Natural killer cell (primary cell): ENCODE measurements around the gene VPS4B. TPM values are rescaled to one million over a fixed set of nuclear protein-coding genes. Genes with fewer than 3 reads are reported as not detected.

Experiments used
- ATAC-seq, 3 donors: fragments of 150-1000 bp in 2 of 3; fragments of 200-7000 bp in 1 of 3; cut with Tn5 transposase; 1 replicate in 1 of 3; 2 replicates in 2 of 3; pipeline ENCODE4 v1.10.0; 2021; ENCODE audit warnings: mild to moderate bottlenecking in 2 of 3, moderate library complexity in 2 of 3
- DNase-seq, 2 donors: peaks; one replicate each; pipeline versions ENCODE4 v3.0.0 to v3.0.0-alpha.2; 2013 to 2021; ENCODE audit warnings: mixed read lengths in 1 of 2
- H3K27ac ChIP-seq: one replicate; pipeline ENCODE4 v1.5.1; 2013; ENCODE audit warnings: mild to moderate bottlenecking, low read length
- H3K27me3 ChIP-seq: one replicate; pipeline ENCODE4 v1.6.1; 2013; ENCODE audit warnings: low read length; ENCODE audit not compliant: control insufficient read depth, insufficient read depth
- H3K36me3 ChIP-seq: one replicate; pipeline ENCODE4 v1.6.1; 2013; ENCODE audit warnings: low read length; ENCODE audit not compliant: control insufficient read depth, insufficient read depth
- H3K4me1 ChIP-seq: one replicate; pipeline ENCODE4 v1.6.1; 2013; ENCODE audit warnings: low read length; ENCODE audit not compliant: control insufficient read depth, insufficient read depth
- H3K4me3 ChIP-seq: one replicate; pipeline ENCODE4 v1.5.1; 2013; ENCODE audit warnings: low read length
- H3K9me3 ChIP-seq: one replicate; pipeline ENCODE4 v1.6.1; 2013; ENCODE audit warnings: low read length; ENCODE audit not compliant: control insufficient read depth, insufficient read depth
- H3K27ac Mint-ChIP-seq, 2 donors: one replicate each; pipeline ENCODE4 v1.8.0; 2022; ENCODE audit warnings: mild to moderate bottlenecking in 2 of 2, mixed read lengths in 2 of 2, moderate library complexity in 1 of 2
- H3K27me3 Mint-ChIP-seq, 2 donors: one replicate each; pipeline ENCODE4 v1.8.0; 2022; ENCODE audit warnings: low read depth in 2 of 2, mixed read lengths in 2 of 2
- H3K36me3 Mint-ChIP-seq: one replicate; pipeline ENCODE4 v1.8.0; 2022; ENCODE audit warnings: mixed read lengths
- H3K4me1 Mint-ChIP-seq, 2 donors: one replicate each; pipeline ENCODE4 v1.8.0; 2022; ENCODE audit warnings: mixed read lengths in 2 of 2
- H3K4me3 Mint-ChIP-seq: one replicate; pipeline ENCODE4 v1.8.0; 2022; ENCODE audit warnings: mild to moderate bottlenecking, moderate library complexity, mixed read lengths
- H3K9me3 Mint-ChIP-seq, 2 donors: one replicate each; pipeline ENCODE4 v1.8.0; 2022; ENCODE audit warnings: mixed read lengths in 2 of 2
- WGBS: methylation state at CpG from one replicate; pipeline ENCODE4 v1.1.7; 2013; ENCODE audit warnings: missing lambda C conversion rate; ENCODE audit not compliant: insufficient coverage; 5-methylcytosine and 5-hydroxymethylcytosine counted together
- intact Hi-C: fragments of 100-400 bp; cut with micrococcal nuclease; formaldehyde crosslinking; loops from one replicate; pipeline ENCODE4 v1.14.2; 2022
- total RNA-seq, 4 donors: library from RNA; stranded (reverse); fragments of 120-200 nt in 1 of 4; gene quantifications; one replicate each; pipeline versions ENCODE4 v1.2.3 to v1.2.4, GENCODE V29; 2013 to 2022
- TF ChIP-seq, protein P1 (sequence below): fragments of 200-600 bp; IDR thresholded peaks from one replicate; pipeline ENCODE4 v1.8.0; 2022; ENCODE audit warnings: antibody characterized with exemption

VPS4B gene
- total RNA-seq: 100 to 1,000 TPM; 101 to 128 (median 107) TPM
- 89.1 TPM for total RNA-seq (2013)

DNA sequence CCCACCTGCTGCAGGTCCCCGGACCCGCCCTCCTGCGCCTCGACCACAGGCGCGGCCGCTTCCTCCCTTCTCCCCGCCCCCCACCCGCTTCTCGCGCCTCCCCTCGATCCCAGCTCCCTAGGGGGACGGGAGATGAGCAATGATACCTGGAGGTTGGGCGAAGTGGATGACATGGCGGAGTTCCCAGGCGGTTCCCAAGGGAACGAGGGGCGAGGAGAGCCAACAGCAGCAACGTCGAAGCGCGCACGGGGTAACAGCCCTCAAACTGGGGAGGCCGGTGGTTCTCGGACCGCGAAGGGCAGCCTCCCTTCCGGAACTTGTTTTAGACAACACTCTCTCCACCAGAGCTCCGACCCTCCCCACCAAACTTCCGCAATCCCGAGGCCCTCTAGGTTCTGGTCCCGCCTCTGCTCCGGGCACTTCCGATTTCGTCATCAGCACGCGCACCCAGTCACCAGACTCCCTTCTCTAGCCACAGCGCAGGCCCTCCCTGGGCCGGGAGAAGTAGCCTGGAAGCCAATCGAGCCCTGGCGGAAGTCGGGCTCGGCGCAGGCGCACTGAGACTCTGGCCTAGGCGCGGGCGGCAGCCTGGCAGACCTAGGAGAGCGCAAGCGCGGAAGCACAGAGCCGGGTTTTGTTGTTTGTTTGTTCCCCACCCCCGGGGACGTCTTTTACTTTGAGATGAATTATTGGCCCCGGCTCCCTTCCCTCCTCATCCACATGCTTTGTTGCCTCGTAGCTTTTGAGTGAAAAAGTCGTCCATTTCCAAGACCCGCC, at the start of gene VPS4B:
TSS of gene VPS4B (minus strand) at position 390 of the 777 bp plus-strand sequence. CDS start at position 173, 217 bp downstream.
- H3K4me1 Mint-ChIP-seq: peaks cover 19 to 28% of the 10 kb centered on the region in 2 donors
- DNase-seq (peak; percentile 100), ATAC-seq (peak; percentile 93 to 98 (median 94))
- H3K27me3 ChIP-seq: no peaks in the 10 kb centered on the region
- H3K36me3 Mint-ChIP-seq: no peaks in the 10 kb centered on the region
- H3K36me3 ChIP-seq: peaks cover 4% of the 10 kb centered on the region
- peak within 1 kb of the TSS; percentile 97 for H3K27ac Mint-ChIP-seq
- TF ChIP-seq, protein P1, sequence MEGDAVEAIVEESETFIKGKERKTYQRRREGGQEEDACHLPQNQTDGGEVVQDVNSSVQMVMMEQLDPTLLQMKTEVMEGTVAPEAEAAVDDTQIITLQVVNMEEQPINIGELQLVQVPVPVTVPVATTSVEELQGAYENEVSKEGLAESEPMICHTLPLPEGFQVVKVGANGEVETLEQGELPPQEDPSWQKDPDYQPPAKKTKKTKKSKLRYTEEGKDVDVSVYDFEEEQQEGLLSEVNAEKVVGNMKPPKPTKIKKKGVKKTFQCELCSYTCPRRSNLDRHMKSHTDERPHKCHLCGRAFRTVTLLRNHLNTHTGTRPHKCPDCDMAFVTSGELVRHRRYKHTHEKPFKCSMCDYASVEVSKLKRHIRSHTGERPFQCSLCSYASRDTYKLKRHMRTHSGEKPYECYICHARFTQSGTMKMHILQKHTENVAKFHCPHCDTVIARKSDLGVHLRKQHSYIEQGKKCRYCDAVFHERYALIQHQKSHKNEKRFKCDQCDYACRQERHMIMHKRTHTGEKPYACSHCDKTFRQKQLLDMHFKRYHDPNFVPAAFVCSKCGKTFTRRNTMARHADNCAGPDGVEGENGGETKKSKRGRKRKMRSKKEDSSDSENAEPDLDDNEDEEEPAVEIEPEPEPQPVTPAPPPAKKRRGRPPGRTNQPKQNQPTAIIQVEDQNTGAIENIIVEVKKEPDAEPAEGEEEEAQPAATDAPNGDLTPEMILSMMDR: no peak
- intact Hi-C loops: loop anchor here (1.0 to 5.0 kb wide), 6 partner anchors 55 to 900 kb away; partner anchors contain the start of genes KDSR, PHLPP1 and ZCCHC2
- peak within 1 kb of the TSS; percentile 96 for H3K4me3 ChIP-seq
- peak within 1 kb of the TSS; percentile 96 for H3K4me3 Mint-ChIP-seq
- H3K4me1 ChIP-seq: peaks cover 13% of the 10 kb centered on the region
- H3K9me3 ChIP-seq: no peaks in the 10 kb centered on the region
- WGBS: under 1% methylated on average over 54 of the region's 58 CpGs
- H3K27ac ChIP-seq: peak within 1 kb of the TSS; percentile 85
- H3K27me3 Mint-ChIP-seq: peaks cover 3 to 5% of the 10 kb centered on the region in 2 donors
- H3K9me3 Mint-ChIP-seq: peaks cover 0 to 2% of the 10 kb centered on the region in 2 donors

DNA sequence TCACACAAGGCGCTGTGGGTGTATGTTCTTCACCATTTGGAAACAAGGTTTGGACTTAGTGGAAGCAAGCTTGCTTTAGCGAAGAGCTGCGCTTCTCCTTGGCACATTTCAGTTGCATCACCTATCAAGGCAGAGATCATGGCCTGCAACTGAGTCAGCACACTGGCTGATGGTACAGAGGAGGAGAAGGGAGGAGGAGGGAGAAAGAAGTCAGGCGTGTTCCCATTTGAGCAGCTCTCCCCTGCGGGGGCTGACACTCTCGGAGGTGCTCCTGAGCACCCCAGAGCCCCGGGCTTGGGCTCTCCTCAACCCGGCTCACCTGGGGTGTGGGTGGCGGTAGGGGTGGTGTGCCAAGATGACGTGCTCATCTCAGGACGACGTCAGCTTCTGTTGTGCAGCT, 48.5 kb upstream of the VPS4B start:
- H3K9me3 ChIP-seq: no peaks in the 10 kb centered on the region
- no peaks in the 10 kb centered on the region for H3K9me3 Mint-ChIP-seq
- peaks cover 2 to 13% of the 10 kb centered on the region in 2 donors for H3K27me3 Mint-ChIP-seq
- ATAC-seq (no peak), DNase-seq (no peak)
- TF ChIP-seq, protein P1: no peak
- no peaks in the 10 kb centered on the region for H3K36me3 Mint-ChIP-seq
- H3K27me3 ChIP-seq: no peaks in the 10 kb centered on the region
- WGBS: 94% methylated on average over 12 of the region's 12 CpGs
- no peak overlapping the region for H3K27ac ChIP-seq
- H3K27ac Mint-ChIP-seq: no peak overlapping the region
- H3K36me3 ChIP-seq: no peaks in the 10 kb centered on the region
- intact Hi-C loops: no loop called here
- no peaks in the 10 kb centered on the region for H3K4me1 Mint-ChIP-seq
- H3K4me3 Mint-ChIP-seq: no peak overlapping the region
- no peak overlapping the region for H3K4me3 ChIP-seq
- no peaks in the 10 kb centered on the region for H3K4me1 ChIP-seq

DNA sequence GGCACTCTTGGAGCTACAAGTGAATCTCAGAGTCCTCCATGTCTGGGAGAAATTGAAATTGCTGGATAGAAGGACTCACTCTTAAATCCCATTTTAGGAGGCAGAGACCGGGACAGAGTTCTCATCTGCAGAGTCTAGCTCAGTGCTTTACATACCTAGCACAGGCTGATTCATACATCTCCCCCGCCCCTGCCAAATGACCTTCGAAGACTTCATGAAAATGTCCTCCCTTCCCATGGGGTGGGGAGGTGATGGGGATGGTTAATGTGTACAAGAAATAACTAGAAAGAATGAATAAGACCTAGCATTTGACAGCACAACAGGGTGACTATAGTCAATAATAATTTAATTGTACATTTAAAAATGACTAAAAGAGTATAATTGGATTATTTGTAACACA, 46.3 kb upstream of the VPS4B start:
- Mint-ChIP-seq H3K4me3 (no peak overlapping the region), H3K27ac (no peak overlapping the region), H3K36me3 (no peaks in the 10 kb centered on the region), H3K4me1 (no peaks in the 10 kb centered on the region), H3K27me3 (peaks cover 6 to 9% of the 10 kb centered on the region in 2 donors), H3K9me3 (no peaks in the 10 kb centered on the region)
- 100% methylated on average over 1 of the region's 3 CpGs for WGBS
- DNase-seq (no peak), ATAC-seq (no peak)
- Histone ChIP-seq H3K36me3 (no peaks in the 10 kb centered on the region), H3K4me1 (no peaks in the 10 kb centered on the region), H3K4me3 (no peak overlapping the region), H3K27me3 (peaks cover 2% of the 10 kb centered on the region), H3K27ac (no peak overlapping the region), H3K9me3 (no peaks in the 10 kb centered on the region)
- intact Hi-C loops: no loop called here
- TF ChIP-seq, protein P1: no peak
